KMS-11 (cell line): Measurements from ENCODE around the gene SNRNP40.

Experiments used
- H2AFZ ChIP-seq: fragments of 200-600 bp; sonication (generic); 2 replicates; pipeline ENCODE4 v1.6.1; 2016; ENCODE audit warnings: antibody characterized with exemption, mixed run types, low read depth
- H3K27ac ChIP-seq: fragments of 200-600 bp; sonication (generic); 2 replicates; pipeline ENCODE4 v1.6.1; 2016; ENCODE audit warnings: mild to moderate bottlenecking, mixed run types
- H3K27me3 ChIP-seq: fragments of 200-600 bp; sonication (generic); 2 replicates; pipeline ENCODE4 v1.6.1; 2017; ENCODE audit warnings: mild to moderate bottlenecking, low read depth, mixed run types, moderate library complexity; ENCODE audit not compliant: insufficient read depth
- H3K36me3 ChIP-seq: fragments of 200-600 bp; sonication (generic); 2 replicates; pipeline ENCODE4 v1.6.1; 2017; ENCODE audit warnings: mild to moderate bottlenecking, mixed run types; ENCODE audit not compliant: insufficient read depth
- H3K4me1 ChIP-seq: fragments of 200-600 bp; sonication (generic); 2 replicates; pipeline ENCODE4 v1.6.1; 2016; ENCODE audit warnings: mild to moderate bottlenecking, low read depth, mixed run types; ENCODE audit not compliant: poor library complexity, severe bottlenecking
- H3K4me2 ChIP-seq: fragments of 200-600 bp; sonication (generic); 2 replicates; pipeline ENCODE4 v1.7.0; 2016; ENCODE audit warnings: mild to moderate bottlenecking, mixed run types
- H3K4me3 ChIP-seq: fragments of 200-600 bp; sonication (generic); IDR thresholded peaks from 2 replicates; pipeline ENCODE4 v1.6.1; 2017; ENCODE audit warnings: low read depth, low read length, mixed read lengths; ENCODE audit not compliant: insufficient read depth
- H3K79me2 ChIP-seq: fragments of 200-600 bp; sonication (generic); 2 replicates; pipeline ENCODE4 v1.6.1; 2016; ENCODE audit warnings: low read depth, mixed run types; ENCODE audit not compliant: insufficient read depth
- H3K9ac ChIP-seq: fragments of 200-600 bp; sonication (generic); 2 replicates; pipeline ENCODE4 v1.6.1; 2016; ENCODE audit warnings: mild to moderate bottlenecking, mixed run types
- H4K20me1 ChIP-seq: fragments of 200-600 bp; sonication (generic); 2 replicates; pipeline ENCODE4 v1.6.1; 2016; ENCODE audit warnings: mild to moderate bottlenecking, mixed run types; ENCODE audit not compliant: insufficient read depth
- TF ChIP-seq, protein P1 (sequence below): fragments of 200-600 bp; sonication (generic); conservative IDR thresholded peaks from 2 replicates; pipeline ENCODE4 v1.6.1; 2017; ENCODE audit warnings: low read depth, mild to moderate bottlenecking, antibody characterized with exemption, low read length, moderate library complexity, mixed read lengths

Gene SNRNP40

GRCh38 chr1:31224068-31224467 is 72.5 kb downstream of the SNRNP40 start:
- no peak overlapping the region for H2AFZ ChIP-seq
- no peaks in the 10 kb centered on the region for H4K20me1 ChIP-seq
- no peaks in the 10 kb centered on the region for H3K4me1 ChIP-seq
- no peaks in the 10 kb centered on the region for H3K27me3 ChIP-seq
- no peaks in the 10 kb centered on the region for H3K79me2 ChIP-seq
- H3K9ac ChIP-seq = no peak overlapping the region
- no peak overlapping the region for H3K4me3 ChIP-seq
- no peaks in the 10 kb centered on the region for H3K36me3 ChIP-seq
- no peak overlapping the region for H3K27ac ChIP-seq
- TF ChIP-seq, protein P1, sequence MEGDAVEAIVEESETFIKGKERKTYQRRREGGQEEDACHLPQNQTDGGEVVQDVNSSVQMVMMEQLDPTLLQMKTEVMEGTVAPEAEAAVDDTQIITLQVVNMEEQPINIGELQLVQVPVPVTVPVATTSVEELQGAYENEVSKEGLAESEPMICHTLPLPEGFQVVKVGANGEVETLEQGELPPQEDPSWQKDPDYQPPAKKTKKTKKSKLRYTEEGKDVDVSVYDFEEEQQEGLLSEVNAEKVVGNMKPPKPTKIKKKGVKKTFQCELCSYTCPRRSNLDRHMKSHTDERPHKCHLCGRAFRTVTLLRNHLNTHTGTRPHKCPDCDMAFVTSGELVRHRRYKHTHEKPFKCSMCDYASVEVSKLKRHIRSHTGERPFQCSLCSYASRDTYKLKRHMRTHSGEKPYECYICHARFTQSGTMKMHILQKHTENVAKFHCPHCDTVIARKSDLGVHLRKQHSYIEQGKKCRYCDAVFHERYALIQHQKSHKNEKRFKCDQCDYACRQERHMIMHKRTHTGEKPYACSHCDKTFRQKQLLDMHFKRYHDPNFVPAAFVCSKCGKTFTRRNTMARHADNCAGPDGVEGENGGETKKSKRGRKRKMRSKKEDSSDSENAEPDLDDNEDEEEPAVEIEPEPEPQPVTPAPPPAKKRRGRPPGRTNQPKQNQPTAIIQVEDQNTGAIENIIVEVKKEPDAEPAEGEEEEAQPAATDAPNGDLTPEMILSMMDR = no peak
- H3K4me2 ChIP-seq = no peak overlapping the region

- H4K20me1 ChIP-seq = no peaks in the 10 kb centered on the region
- H2AFZ ChIP-seq = no peak overlapping the region
- no peak overlapping the region for H3K4me3 ChIP-seq
- no peaks in the 10 kb centered on the region for H3K4me1 ChIP-seq
- TF ChIP-seq, protein P1 = no peak
- no peaks in the 10 kb centered on the region for H3K79me2 ChIP-seq
- H3K4me2 ChIP-seq = no peak overlapping the region
- no peaks in the 10 kb centered on the region for H3K36me3 ChIP-seq
- no peak overlapping the region for H3K27ac ChIP-seq
- no peaks in the 10 kb centered on the region for H3K27me3 ChIP-seq
- no peak overlapping the region for H3K9ac ChIP-seq
Observed at GRCh38 chr1:31222176-31222575, 74.4 kb downstream of the SNRNP40 start.

GRCh38 chr1:31221072-31221471 is 75.5 kb downstream of the SNRNP40 start:
- H3K4me3 ChIP-seq = no peak overlapping the region
- TF ChIP-seq, protein P1 = no peak
- no peaks in the 10 kb centered on the region for H3K4me1 ChIP-seq
- H3K36me3 ChIP-seq = no peaks in the 10 kb centered on the region
- no peak overlapping the region for H3K27ac ChIP-seq
- H3K9ac ChIP-seq = no peak overlapping the region
- no peaks in the 10 kb centered on the region for H3K27me3 ChIP-seq
- H2AFZ ChIP-seq = no peak overlapping the region
- H4K20me1 ChIP-seq = no peaks in the 10 kb centered on the region
- H3K4me2 ChIP-seq = no peak overlapping the region
- no peaks in the 10 kb centered on the region for H3K79me2 ChIP-seq

- no peak overlapping the region for H3K27ac ChIP-seq
- no peak overlapping the region for H3K9ac ChIP-seq
- TF ChIP-seq, protein P1 = no peak
- H3K79me2 ChIP-seq = no peaks in the 10 kb centered on the region
- no peak overlapping the region for H3K4me2 ChIP-seq
- H3K36me3 ChIP-seq = no peaks in the 10 kb centered on the region
- H4K20me1 ChIP-seq = no peaks in the 10 kb centered on the region
- H3K4me1 ChIP-seq = no peaks in the 10 kb centered on the region
- H3K27me3 ChIP-seq = no peaks in the 10 kb centered on the region
- H2AFZ ChIP-seq = no peak overlapping the region
- H3K4me3 ChIP-seq = no peak overlapping the region
Observed at GRCh38 chr1:31219489-31219888, 77.1 kb downstream of the SNRNP40 start.
